Measurements from ENCODE around the gene KIF6.
"Not testable (repeated sequence)": the region's sequence is repeated elsewhere in the genome, so short reads cannot be mapped to it uniquely, and the experiment has no call there.

The KIF6 gene

DNA sequence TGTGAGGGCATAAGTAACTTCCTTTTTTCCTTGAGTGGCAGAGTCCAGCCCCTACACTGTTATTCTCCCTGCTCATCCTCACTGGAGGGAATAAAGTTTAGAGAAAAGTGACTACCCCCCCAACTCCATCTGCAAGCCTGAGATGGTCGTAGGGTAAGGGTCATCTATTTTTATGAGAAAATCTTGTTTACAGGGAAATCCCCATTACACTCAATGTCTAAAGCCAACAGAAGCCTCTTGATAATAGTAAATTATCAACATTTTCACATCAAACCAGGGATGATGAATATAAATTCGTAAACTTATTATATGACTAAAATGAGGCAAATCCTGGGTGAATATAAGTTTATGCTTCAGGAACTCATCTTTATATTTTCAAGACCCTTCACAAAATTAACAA lies 228.8 kb downstream of the KIF6 start:
- DNase-seq (ENCODE audit: low spot score), result no peak

DNA sequence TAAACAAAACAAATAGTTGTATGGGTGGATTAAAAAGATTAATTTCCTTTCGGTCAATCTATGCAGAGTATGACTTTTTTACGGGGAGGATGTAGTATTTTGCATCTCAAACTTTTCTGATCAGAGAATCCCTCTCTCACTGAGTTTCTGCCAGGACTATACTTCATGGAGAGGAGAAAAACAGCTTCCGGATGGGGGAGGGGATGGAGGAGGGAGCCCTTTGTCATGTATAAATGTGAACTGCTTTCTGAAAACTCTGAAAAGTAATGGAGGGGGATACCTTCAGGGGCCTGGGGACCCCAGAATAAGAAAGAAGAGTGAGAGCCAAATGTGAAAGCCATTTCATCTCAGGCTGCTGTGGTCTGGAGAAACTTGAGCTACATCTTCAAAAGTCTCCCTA lies 229.6 kb downstream of the KIF6 start:
- DNase-seq (ENCODE audit: low spot score), result no peak

DNA sequence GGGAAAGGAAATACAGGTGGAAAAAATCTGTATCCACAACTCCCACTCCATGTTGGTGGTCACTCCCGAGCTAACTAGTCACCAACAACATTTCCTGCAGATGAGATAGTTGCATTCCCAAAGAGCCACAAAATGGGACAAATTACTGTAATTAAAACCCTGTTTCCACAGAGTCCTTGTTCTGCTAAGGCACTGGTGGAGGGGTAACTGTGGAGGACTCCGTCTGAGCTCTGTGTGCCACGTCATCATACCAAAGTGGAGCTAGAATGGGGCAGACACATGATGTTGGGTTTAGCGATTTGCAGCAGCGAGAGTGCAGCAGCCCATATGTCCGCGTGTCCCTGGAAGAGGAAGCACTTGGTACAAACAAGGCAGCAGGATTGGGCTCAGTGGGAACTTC lies 230.2 kb downstream of the KIF6 start:
- no peak for DNase-seq (ENCODE audit: low spot score)

DNA sequence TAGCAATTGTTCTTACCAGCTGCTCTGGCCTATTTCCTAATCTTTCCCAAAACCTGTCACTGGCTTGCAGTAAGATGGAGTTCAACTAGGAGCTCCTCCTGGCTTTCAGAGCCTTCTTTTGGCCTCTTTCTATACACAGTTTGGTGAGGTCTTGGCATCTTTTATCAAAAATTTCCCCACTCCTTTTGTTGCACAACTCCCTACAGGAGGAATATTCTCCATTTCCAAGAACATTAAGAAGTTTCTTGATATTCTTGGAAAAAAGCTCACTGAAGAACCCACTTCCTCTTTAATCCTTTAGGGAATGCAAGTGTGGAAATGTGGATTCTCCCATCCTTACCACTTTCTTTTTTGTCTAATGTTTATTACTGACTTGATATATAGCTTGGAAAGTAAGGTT lies 231.4 kb downstream of the KIF6 start:
- DNase-seq (ENCODE audit: low spot score), result no peak

DNA sequence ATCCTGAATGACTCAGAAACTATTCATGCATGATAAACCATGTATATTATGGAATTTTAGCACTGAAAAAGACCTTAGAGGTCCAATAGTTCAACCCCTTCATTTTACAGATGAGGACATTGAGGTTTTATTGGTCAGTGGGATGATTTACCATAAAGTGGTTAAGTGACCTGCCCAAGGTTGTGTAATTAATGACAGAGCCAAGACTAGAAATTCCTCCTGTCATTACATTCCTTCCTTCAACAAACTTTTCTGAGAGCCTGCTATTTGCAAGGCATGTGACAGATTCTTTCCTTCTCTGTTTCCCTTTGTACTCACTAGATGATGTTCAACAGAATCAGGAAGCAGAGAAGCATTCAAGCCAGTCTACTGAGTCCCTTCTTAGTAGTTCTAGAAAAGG lies 232.0 kb downstream of the KIF6 start:
- no peak for DNase-seq (ENCODE audit: low spot score)

DNA sequence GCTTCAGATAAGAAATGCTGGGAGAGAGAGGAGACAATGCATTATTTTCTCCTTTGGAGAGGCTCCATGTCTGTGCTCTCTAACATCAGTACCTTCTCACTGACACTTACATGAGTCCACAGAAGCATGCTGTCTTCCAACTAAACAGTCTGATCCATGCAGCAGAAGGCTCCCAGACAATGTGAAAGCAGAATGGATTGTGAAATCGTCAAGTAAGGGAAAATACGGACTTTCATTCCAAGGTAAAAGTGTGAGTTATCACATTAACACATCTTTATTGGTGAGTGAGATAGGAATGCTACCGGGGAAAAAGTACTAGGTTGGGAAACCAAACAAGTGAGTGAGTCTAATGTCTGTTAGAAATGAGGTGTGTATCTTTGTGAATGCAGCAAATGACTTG lies 235.1 kb downstream of the KIF6 start:
- no peak for DNase-seq (ENCODE audit: low spot score)

DNA sequence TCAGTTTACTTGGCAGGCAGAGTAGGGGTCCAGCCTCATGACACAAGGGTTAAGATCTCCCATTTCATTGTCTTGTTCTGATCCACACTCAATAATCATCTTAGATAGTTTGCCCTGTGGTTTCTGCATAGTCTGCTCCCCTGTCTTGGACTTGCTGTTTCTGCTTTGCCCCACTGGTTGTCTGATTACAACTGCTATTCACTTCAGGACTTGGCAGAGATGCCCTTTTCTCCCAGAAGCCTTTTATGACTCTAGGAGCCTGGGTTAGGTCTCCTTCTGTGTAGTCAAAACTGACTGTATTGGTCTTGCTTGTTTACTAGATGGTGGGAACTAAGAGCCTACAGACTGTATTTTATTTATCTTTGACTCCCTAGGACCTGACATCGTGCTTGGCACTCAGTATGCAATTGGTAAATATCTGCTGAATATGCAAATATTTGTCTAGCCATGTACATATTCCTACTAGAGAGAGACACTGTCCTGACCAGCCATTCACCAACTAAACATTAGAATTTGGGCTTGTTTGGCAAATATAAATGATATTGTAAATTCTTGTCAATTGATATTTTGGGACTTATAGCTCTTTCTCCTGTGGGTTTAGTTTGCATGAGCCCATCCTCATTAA lies 236.8 kb downstream of the KIF6 start:
- DNase-seq (ENCODE audit: low spot score), result no peak

DNA sequence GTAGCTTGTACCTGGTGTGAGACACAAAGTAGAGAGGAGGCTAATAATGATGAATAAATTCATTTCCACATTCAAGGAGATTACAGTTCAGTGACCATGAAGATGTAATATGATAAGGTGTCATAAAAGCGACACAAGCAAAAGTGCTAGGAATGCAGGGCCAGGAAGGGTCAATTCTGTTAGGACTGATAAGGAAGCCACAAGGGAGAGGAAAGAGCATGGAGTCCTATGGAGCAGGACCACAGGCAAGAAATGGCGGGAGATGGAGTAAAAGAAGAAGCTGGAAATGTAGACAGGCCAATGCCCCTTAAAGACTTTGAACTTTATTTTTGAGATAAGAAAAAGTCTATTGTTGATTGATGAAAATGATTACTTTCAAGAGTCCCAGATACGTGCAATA lies 240.9 kb downstream of the KIF6 start:
- no peak for DNase-seq (ENCODE audit: low spot score)

DNA sequence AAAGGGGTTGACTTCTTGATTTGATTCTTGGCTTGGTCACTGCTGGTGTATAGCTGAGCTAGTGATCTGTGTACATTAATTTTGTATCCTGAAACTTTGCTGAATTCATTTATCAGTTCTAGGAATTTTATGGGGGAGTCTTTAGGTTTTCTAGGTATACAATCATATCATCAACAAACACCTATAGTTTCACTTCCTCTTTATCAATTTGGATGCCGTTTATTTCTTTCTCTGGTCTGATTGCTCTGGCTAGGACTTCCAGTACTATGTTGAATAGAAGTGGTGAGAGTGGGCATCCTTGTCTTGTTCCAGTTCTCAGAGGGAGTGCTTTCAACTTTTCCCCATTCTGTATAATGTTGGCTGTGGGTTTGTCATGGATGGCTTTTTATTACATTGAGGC lies 245.4 kb downstream of the KIF6 start:
- DNase-seq (ENCODE audit: low spot score), result not testable (repeated sequence)

DNA sequence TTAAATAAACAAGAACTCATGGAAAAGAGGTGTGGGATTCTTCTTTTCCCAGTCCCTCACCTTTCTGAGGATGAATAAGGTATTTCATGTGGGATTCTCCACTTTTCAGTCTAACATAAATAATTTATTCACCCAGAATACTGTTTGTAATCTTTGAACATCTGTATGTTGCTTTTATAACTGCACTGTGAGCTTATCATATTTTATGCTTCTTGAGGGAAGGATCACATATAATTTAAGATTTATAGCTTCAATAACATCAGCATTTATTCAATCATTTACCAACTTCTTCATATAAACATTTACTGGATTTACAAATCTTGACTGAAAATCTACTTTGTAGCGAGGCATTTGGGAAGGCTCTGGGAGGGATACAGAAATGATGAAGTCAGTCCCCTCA lies 248.5 kb downstream of the KIF6 start:
- no peak for DNase-seq (ENCODE audit: low spot score)

DNA sequence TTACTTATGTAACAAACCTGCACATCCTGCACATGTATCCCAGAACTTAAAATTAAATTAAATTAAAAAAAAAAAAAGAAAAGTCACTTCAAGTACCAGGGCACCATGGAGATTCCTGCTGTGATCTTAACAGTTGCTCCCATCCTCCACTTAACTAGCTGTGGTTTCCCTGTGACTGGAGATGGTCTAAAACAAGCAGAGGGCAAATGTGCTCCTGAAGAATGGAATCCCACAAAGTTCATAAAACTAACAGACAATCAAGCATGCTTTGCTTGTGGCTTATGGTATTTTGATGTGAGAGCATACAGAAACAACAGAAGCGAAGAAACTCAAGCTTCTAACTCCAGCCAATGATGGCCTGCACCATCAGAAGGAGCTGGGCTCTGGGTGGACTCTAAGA lies 249.1 kb downstream of the KIF6 start:
- no peak for DNase-seq (ENCODE audit: low spot score)

DNA sequence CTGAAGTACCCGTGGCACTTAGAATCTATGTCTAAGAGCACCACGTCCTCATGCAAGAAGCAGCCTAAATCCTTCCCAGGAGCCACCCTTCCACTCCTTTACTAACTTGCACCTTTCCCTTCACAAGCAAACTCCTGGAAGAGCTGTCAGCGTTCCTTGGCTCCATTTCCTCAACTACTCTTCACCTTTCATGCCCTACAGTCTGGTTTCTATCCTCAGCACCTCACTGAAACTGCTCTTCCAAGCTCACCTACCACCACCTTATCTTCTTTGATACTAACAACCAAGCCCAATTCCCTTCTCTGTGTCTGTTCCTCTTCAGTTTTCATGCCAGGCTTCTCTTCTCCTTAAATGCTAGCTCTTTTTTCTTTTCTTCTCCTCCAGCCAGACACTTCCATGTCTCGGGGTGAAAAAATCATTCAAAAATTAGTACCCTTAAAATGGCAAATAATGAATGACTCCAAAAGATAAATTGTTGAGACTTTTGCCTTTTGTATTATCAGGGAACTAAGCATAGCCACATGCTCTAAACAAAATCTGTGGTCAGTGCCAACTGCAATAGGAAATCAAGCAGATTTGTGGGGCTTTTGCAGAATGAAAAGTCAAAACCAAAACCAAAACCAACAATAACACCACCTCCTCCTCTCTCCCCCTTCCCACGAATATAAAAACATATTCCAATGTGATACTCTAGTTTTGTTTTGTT lies 253.1 kb downstream of the KIF6 start:
- DNase-seq (ENCODE audit: low spot score), result no peak

DNA sequence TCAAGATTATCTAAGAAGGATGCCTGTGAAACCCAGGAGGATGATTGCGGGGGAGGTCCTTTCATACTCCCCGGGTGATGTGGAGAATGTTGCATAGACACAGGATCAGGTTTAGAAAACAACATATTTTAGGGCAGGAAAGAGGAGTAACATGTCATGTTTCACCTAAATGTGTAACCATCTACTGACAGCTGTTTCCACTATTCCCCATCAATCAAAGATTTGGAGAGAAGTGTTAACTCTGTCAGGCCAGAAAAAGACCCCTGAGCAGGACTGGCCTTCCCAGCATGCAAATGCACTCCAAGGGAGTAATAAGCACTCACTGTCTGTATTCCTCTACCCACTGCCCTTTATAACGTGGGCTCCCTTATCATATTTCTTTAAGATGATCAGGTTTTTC lies 254.7 kb downstream of the KIF6 start:
- DNase-seq (ENCODE audit: low spot score), result no peak

DNA sequence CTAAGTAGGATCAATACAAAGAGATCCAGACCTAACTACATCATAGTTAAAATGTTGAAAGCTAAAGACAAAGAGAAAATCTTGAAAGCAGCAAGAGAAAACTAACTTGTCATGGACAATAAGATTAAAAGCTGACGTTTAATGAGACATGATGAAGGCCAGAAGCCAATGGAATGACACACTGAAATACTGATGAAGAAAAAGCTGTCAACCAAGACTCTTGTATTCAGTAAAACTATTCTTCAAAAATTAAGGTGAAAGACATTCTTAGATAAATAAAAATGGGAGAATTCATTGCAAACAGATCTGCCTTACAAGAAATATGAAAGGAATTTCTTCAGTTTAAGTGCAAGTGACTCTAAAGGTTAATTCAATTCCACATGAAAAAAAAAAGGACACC lies 256.8 kb downstream of the KIF6 start:
- no peak for DNase-seq (ENCODE audit: low spot score)

DNA sequence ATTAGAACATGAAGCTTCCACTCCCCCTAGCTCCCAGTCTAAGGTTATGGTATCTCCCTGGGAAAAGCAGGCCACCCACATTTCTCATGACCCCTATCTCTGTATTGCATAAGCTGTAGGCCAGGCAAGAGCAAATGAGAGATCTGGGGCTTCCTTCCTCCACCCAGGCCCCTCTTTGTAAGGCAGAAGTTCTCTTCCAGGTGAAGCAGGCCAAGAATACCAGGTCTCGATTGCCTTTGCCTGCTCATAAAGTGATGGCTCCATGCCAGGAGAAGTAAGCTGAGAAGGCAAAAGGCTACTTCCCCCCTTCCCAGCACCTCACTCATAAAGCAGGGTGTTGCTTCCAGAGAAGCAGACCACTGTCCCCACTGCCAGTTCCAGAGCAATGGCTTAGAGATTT lies 258.6 kb downstream of the KIF6 start:
- DNase-seq (ENCODE audit: low spot score), result no peak

DNA sequence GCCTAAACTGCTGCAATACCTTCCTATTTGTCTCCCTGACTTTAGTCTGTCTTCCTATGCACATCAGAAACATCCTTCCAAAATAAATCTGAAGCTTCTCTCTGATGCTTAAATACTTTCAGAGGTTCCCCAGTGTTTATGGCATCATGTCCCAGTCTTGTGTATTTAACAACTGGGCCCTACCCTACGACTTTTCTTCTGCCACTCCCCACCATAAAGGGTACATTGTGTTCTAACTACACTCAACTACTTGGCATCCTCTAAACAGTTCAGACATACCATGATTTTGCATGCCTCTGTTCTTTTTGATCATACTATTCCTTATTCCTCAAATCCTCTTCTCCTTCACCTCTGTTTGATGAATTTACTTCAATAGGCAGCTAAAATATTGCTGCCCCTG lies 259.7 kb downstream of the KIF6 start:
- DNase-seq (ENCODE audit: low spot score), result no peak

DNA sequence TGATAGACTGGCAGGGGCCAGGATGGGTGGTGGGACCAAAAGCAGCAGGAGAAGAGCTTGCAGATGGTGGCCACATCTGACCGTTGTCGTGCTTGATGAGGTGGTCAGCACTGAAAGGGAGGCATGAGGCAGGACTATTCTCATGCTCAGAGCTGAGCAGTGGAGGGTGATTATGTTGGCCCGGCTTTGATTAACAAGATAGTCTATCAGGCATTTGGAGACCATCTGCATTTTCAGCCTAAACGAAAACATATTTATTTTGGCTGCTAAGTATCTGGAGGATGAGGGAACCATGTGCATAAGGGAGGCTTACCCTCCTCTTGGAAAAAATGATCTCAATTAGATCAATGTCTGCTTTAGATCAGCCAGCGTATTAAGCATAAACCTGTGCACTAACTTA lies 261.1 kb downstream of the KIF6 start:
- no peak for DNase-seq (ENCODE audit: low spot score)

DNA sequence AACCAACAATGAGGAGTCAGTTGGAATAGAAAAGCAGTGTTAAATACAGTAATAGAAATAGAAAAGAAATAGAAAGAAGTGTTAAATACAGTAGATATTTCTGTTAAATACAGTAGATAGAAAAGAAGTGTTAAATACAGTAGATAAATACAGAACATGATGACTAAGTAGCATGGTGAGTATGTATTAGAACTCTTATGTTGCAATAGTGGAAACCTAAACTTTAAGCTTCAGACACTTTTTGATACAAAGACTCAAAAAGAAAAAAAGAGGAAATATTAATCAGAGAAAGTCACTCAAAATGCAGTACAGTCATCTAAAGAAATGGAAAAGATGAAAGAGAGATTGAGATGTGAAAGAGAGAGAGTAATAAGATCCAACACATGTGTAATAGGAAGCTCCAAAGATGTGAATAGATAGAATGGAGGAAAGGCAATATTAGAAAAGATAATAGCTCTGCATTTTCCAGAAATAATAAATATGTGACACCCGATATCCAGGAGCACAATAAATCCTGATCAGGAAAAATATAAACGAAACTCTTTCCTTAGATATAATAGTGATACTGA lies 271.2 kb downstream of the KIF6 start:
- no peak for DNase-seq (ENCODE audit: low spot score)

DNA sequence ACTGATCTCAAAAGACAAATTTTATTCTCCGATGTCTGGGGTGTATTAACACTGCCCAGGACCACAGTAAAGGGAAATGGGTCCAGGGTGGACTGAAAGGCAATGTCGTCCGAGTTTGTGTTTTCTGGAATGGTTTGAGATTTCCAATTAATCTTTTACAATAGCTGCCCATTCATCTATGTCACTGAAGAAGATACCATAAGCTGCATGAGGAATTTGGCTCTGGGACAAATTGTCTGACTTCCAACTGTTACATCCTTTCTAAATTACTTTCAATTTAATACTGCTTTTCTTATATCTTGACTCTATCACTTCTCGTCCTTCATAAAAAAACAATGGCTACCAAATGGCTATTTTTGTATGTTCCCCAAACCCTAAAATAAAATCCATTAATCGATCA lies 272.0 kb downstream of the KIF6 start:
- DNase-seq (ENCODE audit: low spot score), result no peak

DNA sequence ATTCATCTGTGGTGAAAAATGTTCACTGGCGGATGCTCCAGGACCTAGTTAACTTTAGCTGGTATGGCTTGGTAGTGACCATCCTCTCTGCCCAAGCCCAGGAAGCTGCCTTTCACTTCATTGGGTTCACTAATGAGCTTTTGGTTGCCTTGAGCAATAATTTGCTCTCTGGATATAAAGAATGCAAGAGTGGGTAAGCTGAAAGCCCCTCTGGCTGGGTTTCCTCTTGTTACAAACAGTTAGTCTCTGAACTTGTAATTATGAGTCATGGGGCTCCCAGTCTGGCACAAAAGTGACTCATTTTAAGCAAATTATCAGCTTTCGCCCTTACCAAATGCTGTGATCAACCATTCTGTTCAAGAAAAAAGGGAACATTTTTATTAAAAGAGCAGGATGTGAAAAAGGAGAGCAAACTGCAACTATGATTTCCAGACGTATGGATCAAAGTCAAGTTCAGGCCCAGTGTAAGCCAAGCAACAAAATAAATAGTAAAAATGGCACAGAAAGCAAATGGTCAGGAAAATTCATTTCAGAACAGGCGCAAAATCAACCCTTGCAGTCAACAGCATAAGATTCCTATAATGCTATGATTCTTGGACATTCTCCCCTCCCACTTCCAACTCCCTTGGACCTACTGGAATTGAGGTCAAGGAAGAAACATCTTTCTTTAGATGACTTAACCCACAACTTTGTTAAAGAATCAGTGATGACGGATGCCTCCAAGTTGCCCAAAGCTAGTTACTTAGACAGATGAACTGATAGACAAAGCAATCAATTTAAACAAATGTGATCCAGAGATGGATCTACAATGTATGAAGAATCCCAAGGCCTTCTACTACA lies 272.7 kb downstream of the KIF6 start:
- DNase-seq (ENCODE audit: low spot score), result no peak

DNA sequence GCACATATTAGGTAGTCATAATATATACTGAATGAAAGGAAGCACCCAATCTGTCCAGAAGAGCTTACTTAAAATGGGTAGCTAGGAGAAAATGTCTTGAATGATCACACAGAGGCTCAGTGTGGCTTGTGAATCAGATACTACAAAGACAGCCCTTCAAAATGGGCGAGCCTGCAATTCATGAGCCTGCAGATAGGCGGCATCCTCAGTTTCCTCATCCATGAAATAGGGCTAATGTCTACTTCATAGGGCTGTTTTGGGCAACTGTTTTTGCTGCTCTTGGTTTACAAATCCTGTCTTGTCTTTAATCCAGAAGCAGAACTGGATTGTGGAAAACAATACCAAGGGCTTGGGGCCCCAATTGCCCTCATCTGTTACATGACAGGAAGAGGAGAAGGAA lies 273.4 kb downstream of the KIF6 start:
- DNase-seq (ENCODE audit: low spot score), result no peak

DNA sequence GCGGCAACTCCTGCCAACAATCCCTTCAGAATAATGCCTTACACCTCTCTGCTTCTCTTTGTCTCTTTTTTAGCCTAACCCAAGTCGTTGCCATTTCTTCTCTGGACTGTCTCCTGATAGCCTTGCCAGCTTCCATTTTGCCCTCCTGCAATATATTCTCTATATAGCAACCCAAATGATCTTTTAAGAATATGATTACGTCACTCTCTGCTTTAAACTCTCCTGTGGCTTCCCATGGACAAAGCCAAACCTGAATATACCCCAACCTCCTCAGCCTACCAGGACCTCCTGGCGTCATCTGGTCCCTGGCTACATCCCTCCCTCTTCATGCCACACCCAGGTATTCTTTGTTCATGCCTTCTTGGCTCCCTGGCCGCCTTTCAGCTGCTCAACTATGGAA lies 276.2 kb downstream of the KIF6 start:
- no peak for DNase-seq (ENCODE audit: low spot score)

DNA sequence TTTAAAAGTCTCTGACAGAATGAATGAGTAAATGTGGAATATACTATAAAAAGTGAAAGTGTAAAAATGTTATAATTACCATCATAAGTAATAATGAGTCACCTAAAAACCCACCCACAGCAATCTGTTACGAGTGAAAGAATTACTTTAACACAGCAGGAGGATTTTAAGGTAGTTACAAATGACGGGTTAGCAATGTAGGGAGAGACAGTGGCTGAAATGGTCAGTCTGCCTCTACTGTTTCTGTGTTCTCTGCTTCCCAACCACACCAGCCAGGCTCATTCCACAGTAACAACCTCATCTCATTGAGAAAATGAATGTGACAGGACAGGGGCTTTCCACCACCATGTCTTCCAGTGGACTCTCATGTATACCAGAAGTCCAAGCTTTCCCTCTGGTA lies 278.3 kb downstream of the KIF6 start:
- DNase-seq (ENCODE audit: low spot score), result no peak

Measured in kidney capillary endothelial cell (primary cell).